BE2C (cell line): Measurements from ENCODE around the gene TMEM132D. TPM values are rescaled to one million over a fixed set of nuclear protein-coding genes. Genes with fewer than 3 reads are reported as not detected.

Experiments
- DNase-seq: peaks from one replicate; pipeline ENCODE4 v3.0.0-alpha.2; 2020
- H3K27me3 ChIP-seq: fragments of 250-450 bp; sonication (Bioruptor Pico); 2 replicates; pipeline ENCODE4 v1.5.1; 2020; ENCODE audit warnings: mild to moderate bottlenecking
- H3K36me3 ChIP-seq: fragments of 250-450 bp; sonication (Bioruptor Pico); 2 replicates; pipeline ENCODE4 v1.5.1; 2020; ENCODE audit warnings: mild to moderate bottlenecking
- H3K4me1 ChIP-seq: fragments of 250-450 bp; sonication (Bioruptor Pico); 2 replicates; pipeline ENCODE4 v1.5.1; 2020
- H3K4me3 ChIP-seq: 2 replicates; pipeline ENCODE4 v1.5.1; 2011; ENCODE audit warnings: low read depth, low read length
- H3K9me3 ChIP-seq: fragments of 250-450 bp; sonication (Bioruptor Pico); 2 replicates; pipeline ENCODE4 v1.5.1; 2020
- polyA plus RNA-seq: library from polyadenylated mRNA; unstranded; fragments of >200 nt; gene quantifications from one replicate; pipeline ENCODE4 v1.2.1, GENCODE V29; 2012; ENCODE audit warnings: low read depth, missing spikeins; ENCODE audit not compliant: insufficient read length, insufficient read depth
- TF ChIP-seq, protein P1 (sequence below): IDR thresholded peaks from 2 replicates; pipeline ENCODE4 v1.5.1; 2012; ENCODE audit warnings: mild to moderate bottlenecking, low read depth, low read length

The TMEM132D gene
- polyA plus RNA-seq = not detected

DNA sequence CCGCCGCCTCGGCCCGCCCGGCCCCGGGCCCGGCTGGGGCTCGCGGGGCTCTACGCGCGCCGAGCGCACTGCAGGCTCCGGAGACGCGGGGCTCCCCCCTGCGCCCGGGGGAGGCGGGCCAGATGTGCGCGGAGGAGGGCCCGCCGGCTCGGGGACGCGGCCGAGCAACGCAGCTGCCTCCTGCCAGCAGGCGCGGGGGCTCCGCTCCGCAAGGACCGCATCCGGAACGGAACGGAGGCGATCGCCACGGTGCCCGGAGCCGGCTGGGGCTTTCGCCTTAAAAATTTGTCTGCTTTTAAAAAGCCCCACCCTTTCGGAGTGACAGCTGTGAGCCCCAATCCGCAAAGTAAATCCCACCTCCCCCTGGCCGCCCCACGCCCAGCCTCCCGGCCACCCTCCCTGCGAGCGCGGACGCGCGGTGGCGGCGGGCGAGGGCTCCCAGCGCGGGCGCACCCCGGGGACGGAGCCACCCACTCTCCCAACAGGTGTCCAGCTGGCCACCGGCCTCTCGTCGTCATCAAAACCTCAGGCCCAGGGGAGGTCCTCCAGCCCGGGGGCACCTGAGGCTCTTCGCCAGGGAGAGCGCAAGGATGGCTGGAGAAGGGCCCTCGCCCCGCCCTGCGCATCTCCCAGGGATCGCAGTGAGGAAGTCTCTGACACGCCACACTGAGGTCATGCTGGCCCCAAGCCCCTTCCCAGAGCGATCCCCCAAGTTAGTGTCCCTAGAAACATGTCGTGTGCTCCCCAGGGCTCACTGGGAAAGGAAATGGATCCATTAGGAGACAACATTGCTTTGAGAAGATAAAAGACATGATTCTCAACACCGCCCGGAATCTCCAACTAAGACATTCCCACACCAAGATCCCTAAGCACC, at the start of gene TMEM132D:
TSS of gene TMEM132D (minus strand) at position 70 of the 874 bp plus-strand sequence.
- Histone ChIP-seq H3K4me1 (no peaks in the 10 kb centered on the region), H3K27me3 (no peaks in the 10 kb centered on the region), H3K36me3 (no peaks in the 10 kb centered on the region), H3K9me3 (no peaks in the 10 kb centered on the region; the same call in 1 of the 2 replicates), H3K4me3 (no peak within 1 kb of the TSS)
- DNase-seq = no peak
- TF ChIP-seq, protein P1, sequence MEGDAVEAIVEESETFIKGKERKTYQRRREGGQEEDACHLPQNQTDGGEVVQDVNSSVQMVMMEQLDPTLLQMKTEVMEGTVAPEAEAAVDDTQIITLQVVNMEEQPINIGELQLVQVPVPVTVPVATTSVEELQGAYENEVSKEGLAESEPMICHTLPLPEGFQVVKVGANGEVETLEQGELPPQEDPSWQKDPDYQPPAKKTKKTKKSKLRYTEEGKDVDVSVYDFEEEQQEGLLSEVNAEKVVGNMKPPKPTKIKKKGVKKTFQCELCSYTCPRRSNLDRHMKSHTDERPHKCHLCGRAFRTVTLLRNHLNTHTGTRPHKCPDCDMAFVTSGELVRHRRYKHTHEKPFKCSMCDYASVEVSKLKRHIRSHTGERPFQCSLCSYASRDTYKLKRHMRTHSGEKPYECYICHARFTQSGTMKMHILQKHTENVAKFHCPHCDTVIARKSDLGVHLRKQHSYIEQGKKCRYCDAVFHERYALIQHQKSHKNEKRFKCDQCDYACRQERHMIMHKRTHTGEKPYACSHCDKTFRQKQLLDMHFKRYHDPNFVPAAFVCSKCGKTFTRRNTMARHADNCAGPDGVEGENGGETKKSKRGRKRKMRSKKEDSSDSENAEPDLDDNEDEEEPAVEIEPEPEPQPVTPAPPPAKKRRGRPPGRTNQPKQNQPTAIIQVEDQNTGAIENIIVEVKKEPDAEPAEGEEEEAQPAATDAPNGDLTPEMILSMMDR = no peak

DNA sequence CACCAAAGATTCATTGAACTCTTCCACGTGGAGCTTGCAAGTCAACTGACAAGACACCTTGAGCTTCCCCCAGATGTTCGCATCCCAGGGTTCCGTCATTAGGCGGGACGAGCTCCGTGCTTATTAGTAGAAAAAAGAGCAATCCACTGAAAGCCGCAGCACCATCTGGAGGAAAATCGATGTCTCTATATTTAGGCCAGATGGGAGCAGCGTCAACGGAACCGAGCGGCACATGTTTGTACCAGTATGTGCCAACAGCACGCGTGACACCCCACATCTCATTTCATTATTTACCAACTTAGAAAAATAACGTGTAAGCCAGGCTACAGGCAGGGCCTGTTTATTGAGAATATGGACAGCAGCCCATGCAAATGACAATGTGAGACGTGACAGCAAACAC, 45.8 kb upstream of the TMEM132D start:
- TF ChIP-seq, protein P1 = no peak
- no peaks in the 10 kb centered on the region for H3K36me3 ChIP-seq
- no peaks in the 10 kb centered on the region for H3K27me3 ChIP-seq
- no peaks in the 10 kb centered on the region for H3K4me1 ChIP-seq
- no peak for DNase-seq
- H3K4me3 ChIP-seq = no peak overlapping the region
- H3K9me3 ChIP-seq = no peaks in the 10 kb centered on the region

DNA sequence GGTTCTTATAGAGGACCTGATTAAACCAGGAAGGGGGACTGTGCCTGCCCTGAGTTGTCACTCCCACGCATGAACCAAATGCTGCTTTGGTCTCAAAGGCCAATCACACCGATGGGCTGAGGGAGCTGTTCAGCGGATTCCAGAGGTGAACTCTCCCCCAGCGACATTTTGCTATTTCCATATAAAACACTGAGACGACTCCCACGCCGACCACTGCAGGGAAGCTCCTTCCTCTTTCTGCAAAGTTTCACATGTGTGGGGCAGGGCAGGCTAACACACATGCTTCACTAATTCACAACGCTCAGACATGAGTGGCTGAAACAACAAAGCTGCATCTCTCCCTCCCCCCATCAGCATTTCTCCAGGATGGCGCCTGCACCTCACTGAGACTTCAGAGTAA, 37.8 kb upstream of the TMEM132D start:
- DNase-seq = no peak
- Histone ChIP-seq H3K4me1 (no peaks in the 10 kb centered on the region), H3K36me3 (no peaks in the 10 kb centered on the region), H3K9me3 (no peaks in the 10 kb centered on the region; the same call in 1 of the 2 replicates), H3K27me3 (no peaks in the 10 kb centered on the region), H3K4me3 (no peak overlapping the region)
- TF ChIP-seq, protein P1 = no peak

DNA sequence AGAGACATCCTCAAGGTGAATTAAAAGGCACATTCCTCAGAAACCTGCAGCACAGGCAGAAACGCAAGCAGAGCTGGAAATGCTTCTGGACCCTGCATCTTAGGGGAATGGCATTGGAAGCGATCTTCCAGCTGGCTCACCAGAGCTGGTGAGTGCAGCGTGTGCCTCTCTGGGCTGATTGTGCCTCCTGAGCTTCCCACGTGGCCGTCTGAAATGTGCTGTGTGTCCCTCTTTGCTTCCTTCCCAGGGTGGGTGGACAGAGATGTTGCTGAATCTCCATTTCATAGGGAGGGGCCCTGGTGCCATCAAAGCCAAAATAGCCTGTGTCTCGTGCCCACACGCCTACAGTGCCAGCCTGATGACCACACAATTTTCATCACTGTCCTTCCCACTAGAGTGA, 34.3 kb upstream of the TMEM132D start:
- TF ChIP-seq, protein P1 = no peak

DNA sequence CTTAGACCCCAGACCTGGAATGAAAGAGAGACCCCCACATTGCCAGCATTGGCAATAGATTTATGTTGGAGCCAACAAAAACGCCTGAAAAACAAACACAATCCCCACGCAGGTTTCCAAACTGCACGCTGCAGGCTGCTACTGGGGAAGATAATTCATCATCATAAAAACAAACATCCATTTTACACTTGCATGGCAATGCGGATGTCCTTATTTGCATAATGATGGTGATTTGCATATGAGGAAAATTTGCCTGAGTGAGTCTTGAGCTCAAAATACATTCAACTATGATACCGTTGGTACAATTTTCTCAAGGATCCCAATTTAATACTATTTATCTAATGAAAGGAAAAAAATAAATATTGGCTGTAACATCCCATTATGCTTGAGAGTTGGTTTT, 33.6 kb upstream of the TMEM132D start:
- no peaks in the 10 kb centered on the region for H3K4me1 ChIP-seq
- H3K4me3 ChIP-seq = no peak overlapping the region
- no peak for DNase-seq
- no peaks in the 10 kb centered on the region for H3K27me3 ChIP-seq
- no peaks in the 10 kb centered on the region for H3K36me3 ChIP-seq
- 0 out of 2 replicates have a peak, but pooled peaks cover 2% of the 10 kb centered on the region for H3K9me3 ChIP-seq
- TF ChIP-seq, protein P1 = no peak

More for the DNA sequence above, 34.3 kb upstream of the TMEM132D start:
- H3K36me3 ChIP-seq = no peaks in the 10 kb centered on the region
- no peaks in the 10 kb centered on the region for H3K4me1 ChIP-seq
- H3K9me3 ChIP-seq = peaks cover 2% of the 10 kb centered on the region; the same call in 1 of the 2 replicates
- no peak overlapping the region for H3K4me3 ChIP-seq
- no peaks in the 10 kb centered on the region for H3K27me3 ChIP-seq
- DNase-seq = no peak

DNA sequence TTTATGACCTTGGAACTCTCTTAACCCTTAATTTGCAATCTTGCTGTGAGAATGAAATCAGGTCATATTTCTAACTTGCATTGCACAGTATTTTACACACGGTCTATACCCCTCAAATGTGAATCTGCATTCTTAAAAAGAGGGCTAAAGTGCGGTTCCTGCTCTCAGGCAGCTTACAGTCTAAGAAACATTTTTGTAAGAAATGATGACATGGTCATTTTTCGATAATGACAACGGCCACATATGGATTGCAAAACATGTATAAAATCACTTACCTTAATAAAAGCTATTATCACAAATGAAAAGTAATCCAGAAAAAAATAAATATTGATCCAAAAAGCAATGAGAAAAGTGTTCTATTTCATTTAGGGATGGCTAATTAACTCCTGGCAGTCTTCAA, 24.8 kb upstream of the TMEM132D start:
- DNase-seq = no peak
- no peak overlapping the region for H3K4me3 ChIP-seq
- H3K9me3 ChIP-seq = no peaks in the 10 kb centered on the region
- no peaks in the 10 kb centered on the region for H3K4me1 ChIP-seq
- H3K27me3 ChIP-seq = no peaks in the 10 kb centered on the region
- TF ChIP-seq, protein P1 = no peak
- H3K36me3 ChIP-seq = no peaks in the 10 kb centered on the region
